ENCODE results near the gene HAUS6. TPM values are rescaled to one million over a fixed set of nuclear protein-coding genes. Genes with fewer than 3 reads are reported as not detected.

The HAUS6 gene
- total RNA-seq, 1 donor = 14.5 TPM

DNA sequence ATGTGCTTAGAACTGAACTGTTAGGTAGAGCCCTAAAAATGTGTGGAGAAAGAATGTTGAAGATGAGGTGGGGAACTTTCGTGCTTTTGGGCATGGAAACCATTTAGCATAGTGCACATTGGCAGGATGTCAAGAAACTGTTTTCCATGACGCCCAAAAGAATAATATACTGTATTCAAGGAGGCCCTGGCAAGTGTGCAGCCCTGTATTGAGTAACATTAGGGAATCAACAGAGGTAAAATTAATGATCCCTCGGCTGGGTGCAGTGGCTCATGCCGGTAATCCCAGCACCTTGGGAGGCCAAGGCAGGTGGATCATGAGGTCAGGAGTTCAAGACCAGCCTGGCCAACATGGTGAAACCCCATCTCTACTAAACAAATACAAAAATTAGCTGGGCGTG is 45.5 kb upstream of the HAUS6 start:
- Histone ChIP-seq H3K4me3 (ENCODE audit: insufficient read depth, low read length) (no peak overlapping the region), H4K20me1 (ENCODE audit: insufficient read depth, low read length) (no peaks in the 10 kb centered on the region), H3K27me3 (ENCODE audit: insufficient read depth, low read length) (no peaks in the 10 kb centered on the region), H3K36me3 (ENCODE audit: insufficient read depth, low read length) (no peaks in the 10 kb centered on the region), H2AFZ (ENCODE audit: low read length) (no peak overlapping the region), H3K4me2 (ENCODE audit: insufficient read depth, low read length) (no peak overlapping the region), H3K79me2 (ENCODE audit: insufficient read depth, low read length) (no peaks in the 10 kb centered on the region), H3K4me1 (ENCODE audit: insufficient read depth, low read length) (peaks cover 11% of the 10 kb centered on the region), H3K9me3 (ENCODE audit: low read depth, low read length) (no peaks in the 10 kb centered on the region), H3K27ac (ENCODE audit: low read depth, low read length) (no peak overlapping the region)
- DNase-seq (ENCODE audit: insufficient read length, low spot score, missing footprints) = no peak
- TF ChIP-seq, protein P1, sequence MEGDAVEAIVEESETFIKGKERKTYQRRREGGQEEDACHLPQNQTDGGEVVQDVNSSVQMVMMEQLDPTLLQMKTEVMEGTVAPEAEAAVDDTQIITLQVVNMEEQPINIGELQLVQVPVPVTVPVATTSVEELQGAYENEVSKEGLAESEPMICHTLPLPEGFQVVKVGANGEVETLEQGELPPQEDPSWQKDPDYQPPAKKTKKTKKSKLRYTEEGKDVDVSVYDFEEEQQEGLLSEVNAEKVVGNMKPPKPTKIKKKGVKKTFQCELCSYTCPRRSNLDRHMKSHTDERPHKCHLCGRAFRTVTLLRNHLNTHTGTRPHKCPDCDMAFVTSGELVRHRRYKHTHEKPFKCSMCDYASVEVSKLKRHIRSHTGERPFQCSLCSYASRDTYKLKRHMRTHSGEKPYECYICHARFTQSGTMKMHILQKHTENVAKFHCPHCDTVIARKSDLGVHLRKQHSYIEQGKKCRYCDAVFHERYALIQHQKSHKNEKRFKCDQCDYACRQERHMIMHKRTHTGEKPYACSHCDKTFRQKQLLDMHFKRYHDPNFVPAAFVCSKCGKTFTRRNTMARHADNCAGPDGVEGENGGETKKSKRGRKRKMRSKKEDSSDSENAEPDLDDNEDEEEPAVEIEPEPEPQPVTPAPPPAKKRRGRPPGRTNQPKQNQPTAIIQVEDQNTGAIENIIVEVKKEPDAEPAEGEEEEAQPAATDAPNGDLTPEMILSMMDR (IDR thresholded peaks at IDR 0.05; ENCODE audit: extremely low read depth, low read depth, low read length) = no peak

DNA sequence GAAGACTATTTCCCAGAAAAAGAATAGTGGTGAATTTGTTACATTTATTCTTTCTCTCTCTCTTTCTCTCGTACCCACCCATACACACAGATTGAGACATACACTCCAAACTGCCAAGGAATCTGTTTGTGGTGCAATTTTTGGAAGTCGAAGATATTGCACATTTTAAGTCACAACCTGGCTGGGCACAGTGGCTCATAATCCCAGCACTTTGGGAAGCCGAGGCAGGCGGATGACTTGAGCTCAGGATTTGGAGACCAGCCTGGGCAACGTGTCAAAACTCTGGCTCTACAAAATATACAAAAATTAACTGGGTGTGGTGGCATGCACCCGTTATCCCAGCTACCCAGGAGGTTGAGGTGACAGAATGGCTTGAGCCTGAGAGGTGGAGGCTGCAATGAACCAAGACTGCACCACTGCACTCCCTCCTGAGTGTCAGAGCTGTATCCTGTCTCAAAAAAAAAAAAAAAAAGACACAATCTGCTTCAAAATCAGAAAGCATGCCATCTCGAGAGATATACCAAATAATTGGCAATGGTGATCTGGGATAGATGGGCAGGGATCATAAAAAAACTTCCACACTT is 43.8 kb upstream of the HAUS6 start:
- no peaks in the 10 kb centered on the region for H3K27me3 ChIP-seq (ENCODE audit: insufficient read depth, low read length)
- no peak overlapping the region for H3K27ac ChIP-seq (ENCODE audit: low read depth, low read length)
- H3K79me2 ChIP-seq (ENCODE audit: insufficient read depth, low read length) = no peaks in the 10 kb centered on the region
- DNase-seq (ENCODE audit: insufficient read length, low spot score, missing footprints) = no peak
- TF ChIP-seq, protein P1 (IDR thresholded peaks at IDR 0.05; ENCODE audit: extremely low read depth, low read depth, low read length) = no peak
- H3K36me3 ChIP-seq (ENCODE audit: insufficient read depth, low read length) = no peaks in the 10 kb centered on the region
- H3K9me3 ChIP-seq (ENCODE audit: low read depth, low read length) = no peaks in the 10 kb centered on the region
- H2AFZ ChIP-seq (ENCODE audit: low read length) = no peak overlapping the region
- no peak overlapping the region for H3K4me3 ChIP-seq (ENCODE audit: insufficient read depth, low read length)
- peaks cover 11% of the 10 kb centered on the region for H3K4me1 ChIP-seq (ENCODE audit: insufficient read depth, low read length)
- H3K4me2 ChIP-seq (ENCODE audit: insufficient read depth, low read length) = no peak overlapping the region
- no peaks in the 10 kb centered on the region for H4K20me1 ChIP-seq (ENCODE audit: insufficient read depth, low read length)

DNA sequence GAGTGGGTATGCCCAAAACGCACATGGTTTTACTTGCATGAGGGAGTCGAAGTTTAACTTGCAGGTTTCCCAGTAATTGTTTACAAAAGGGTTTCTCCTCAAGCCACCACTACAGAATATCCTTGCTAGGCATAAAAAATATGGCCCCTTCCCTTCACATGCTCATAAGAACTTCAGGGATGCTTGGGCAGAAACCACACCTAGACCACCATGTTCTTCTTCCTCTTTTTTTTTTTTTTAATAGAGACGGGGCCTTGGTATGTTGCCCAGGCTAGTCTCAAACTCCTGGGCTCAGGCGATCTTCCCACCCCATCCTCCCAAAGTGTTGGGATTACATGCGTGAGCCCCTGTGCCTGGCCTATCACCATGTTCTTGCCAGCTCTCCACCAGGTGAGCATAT is 43.2 kb upstream of the HAUS6 start:
- TF ChIP-seq, protein P1 (IDR thresholded peaks at IDR 0.05; ENCODE audit: extremely low read depth, low read depth, low read length) = no peak

DNA sequence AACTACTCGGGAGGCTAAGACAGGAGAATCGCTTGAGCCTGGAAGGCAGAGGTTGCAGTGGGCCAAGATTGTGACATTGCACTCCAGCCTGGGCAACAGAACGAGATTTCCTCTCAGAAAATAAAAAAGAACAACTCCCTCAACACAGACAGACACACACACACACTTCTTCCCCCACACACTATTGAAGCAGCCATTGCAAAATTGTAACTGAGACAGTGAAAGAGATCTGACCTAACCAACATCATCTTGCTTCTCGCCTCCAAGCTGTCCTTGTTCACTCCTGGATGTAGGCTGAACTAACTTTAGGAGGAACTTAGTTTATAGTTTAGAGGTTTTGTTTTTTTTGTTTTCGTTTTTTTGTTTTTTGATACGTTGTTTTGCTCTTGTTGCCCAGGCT is 37.6 kb upstream of the HAUS6 start:
- no peaks in the 10 kb centered on the region for H3K9me3 ChIP-seq (ENCODE audit: low read depth, low read length)
- TF ChIP-seq, protein P1 (IDR thresholded peaks at IDR 0.05; ENCODE audit: extremely low read depth, low read depth, low read length) = no peak

More for the DNA sequence above, 43.2 kb upstream of the HAUS6 start:
- Histone ChIP-seq H3K79me2 (ENCODE audit: insufficient read depth, low read length) (no peaks in the 10 kb centered on the region), H3K4me2 (ENCODE audit: insufficient read depth, low read length) (no peak overlapping the region), H3K27me3 (ENCODE audit: insufficient read depth, low read length) (no peaks in the 10 kb centered on the region), H3K4me1 (ENCODE audit: insufficient read depth, low read length) (peaks cover 11% of the 10 kb centered on the region), H2AFZ (ENCODE audit: low read length) (no peak overlapping the region), H3K36me3 (ENCODE audit: insufficient read depth, low read length) (no peaks in the 10 kb centered on the region), H4K20me1 (ENCODE audit: insufficient read depth, low read length) (no peaks in the 10 kb centered on the region), H3K9me3 (ENCODE audit: low read depth, low read length) (no peaks in the 10 kb centered on the region), H3K27ac (ENCODE audit: low read depth, low read length) (no peak overlapping the region), H3K4me3 (ENCODE audit: insufficient read depth, low read length) (no peak overlapping the region)
- DNase-seq (ENCODE audit: insufficient read length, low spot score, missing footprints) = no peak

More for the DNA sequence above, 37.6 kb upstream of the HAUS6 start:
- no peaks in the 10 kb centered on the region for H3K36me3 ChIP-seq (ENCODE audit: insufficient read depth, low read length)
- no peaks in the 10 kb centered on the region for H4K20me1 ChIP-seq (ENCODE audit: insufficient read depth, low read length)
- no peak overlapping the region for H3K4me3 ChIP-seq (ENCODE audit: insufficient read depth, low read length)
- DNase-seq (ENCODE audit: insufficient read length, low spot score, missing footprints) = no peak
- H3K27me3 ChIP-seq (ENCODE audit: insufficient read depth, low read length) = no peaks in the 10 kb centered on the region
- H3K4me2 ChIP-seq (ENCODE audit: insufficient read depth, low read length) = no peak overlapping the region
- H2AFZ ChIP-seq (ENCODE audit: low read length) = no peak overlapping the region
- no peaks in the 10 kb centered on the region for H3K79me2 ChIP-seq (ENCODE audit: insufficient read depth, low read length)
- H3K27ac ChIP-seq (ENCODE audit: low read depth, low read length) = no peak overlapping the region
- peaks cover 10% of the 10 kb centered on the region for H3K4me1 ChIP-seq (ENCODE audit: insufficient read depth, low read length)
